WTC11 (cell line): ENCODE measurements around the gene OR5K4. TPM values are rescaled to one million over a fixed set of nuclear protein-coding genes. Genes with fewer than 3 reads are reported as not detected.

Experiments
- ATAC-seq: fragments of 200-7000 bp; cut with Tn5 transposase; 2 replicates; pipeline ENCODE4 v1.10.0; 2021; ENCODE audit warnings: mild to moderate bottlenecking, moderate library complexity
- Bru-seq: library from RNA; stranded (reverse); fragments of 400-500 nt; gene quantifications from one replicate; lab custom pipeline; 2021; lab: Mats Ljungman, UMichigan
- CTCF ChIA-PET: fragments of 300-600 bp; sonication (Branson Sonifier 250); formaldehyde crosslinking; loops from one replicate; lab custom pipeline; 2021; ENCODE audit warnings: antibody characterized with exemption; lab: Charles Lee
- POLR2A ChIA-PET: fragments of 350-600 bp; sonication (Branson Sonifier 250); formaldehyde crosslinking; loops from one replicate; lab custom pipeline; 2021; ENCODE audit warnings: antibody characterized with exemption; lab: Charles Lee
- DNase-seq: peaks from one replicate; pipeline ENCODE4 v3.0.0; 2021; ENCODE audit warnings: low spot score
- H3K27ac Mint-ChIP-seq: 2 replicates; pipeline ENCODE4 v1.8.0; 2021; ENCODE audit warnings: mixed read lengths
- H3K27me3 Mint-ChIP-seq: 2 replicates; pipeline ENCODE4 v1.8.0; 2021; ENCODE audit warnings: low read depth, mild to moderate bottlenecking, moderate library complexity, mixed read lengths
- H3K36me3 Mint-ChIP-seq: 2 replicates; pipeline ENCODE4 v1.8.0; 2021; ENCODE audit warnings: mixed read lengths
- H3K4me1 Mint-ChIP-seq: 2 replicates; pipeline ENCODE4 v1.8.0; 2022; ENCODE audit warnings: mixed read lengths
- H3K4me3 Mint-ChIP-seq: 2 replicates; pipeline ENCODE4 v1.8.0; 2021; ENCODE audit warnings: mild to moderate bottlenecking, moderate library complexity, mixed read lengths
- H3K9me3 Mint-ChIP-seq: 2 replicates; pipeline ENCODE4 v1.8.0; 2021; ENCODE audit warnings: mixed read lengths
- CREM ChIP-seq: sonication (generic); formaldehyde crosslinking; IDR thresholded peaks from 2 replicates; pipeline ENCODE4 v1.8.1; 2022; ENCODE audit warnings: mild to moderate bottlenecking, missing genetic modification reagents, moderate library complexity
- FOXP1 ChIP-seq: sonication (generic); formaldehyde crosslinking; IDR thresholded peaks from 2 replicates; pipeline ENCODE4 v1.8.0; 2022; ENCODE audit warnings: missing genetic modification reagents, mild to moderate bottlenecking, moderate library complexity, borderline replicate concordance
- IRF2 ChIP-seq: sonication (generic); formaldehyde crosslinking; IDR thresholded peaks from 2 replicates; pipeline ENCODE4 v1.8.0; 2022; ENCODE audit warnings: low read depth, missing genetic modification reagents, borderline replicate concordance
- SMAD4 ChIP-seq: sonication (generic); formaldehyde crosslinking; IDR thresholded peaks from 2 replicates; pipeline ENCODE4 v1.8.0; 2022; ENCODE audit warnings: mild to moderate bottlenecking, missing genetic modification reagents
- long read RNA-seq, 3 experiments: library from RNA in 1 of 3; library from capped mRNA in 1 of 3; library from polyadenylated mRNA in 1 of 3; unstranded in 2 of 3; stranded (forward) in 1 of 3; transcript quantifications; one replicate each; pipeline ENCODE4 v2.0.0, GENCODE V29; 2021
- total RNA-seq: library from RNA; stranded (reverse); gene quantifications from 3 replicates; pipeline ENCODE4 v1.2.3, GENCODE V29; 2021
- TF ChIP-seq, protein P1 (sequence below): sonication (generic); formaldehyde crosslinking; IDR thresholded peaks from 2 replicates; pipeline ENCODE4 v1.8.0; 2022; ENCODE audit warnings: missing genetic modification reagents
- TF ChIP-seq, protein P2 (sequence below): fragments of 250-450 bp; sonication (Bioruptor Pico); IDR thresholded peaks from 2 replicates; pipeline ENCODE4 v1.9.0; 2021; ENCODE audit warnings: mild to moderate bottlenecking, borderline replicate concordance
- TF ChIP-seq, protein P3 (sequence below): sonication (generic); formaldehyde crosslinking; IDR thresholded peaks from 2 replicates; pipeline ENCODE4 v1.8.1; 2023; ENCODE audit warnings: mild to moderate bottlenecking, moderate library complexity, missing genetic modification reagents
- TF ChIP-seq, protein P4 (sequence below): sonication (generic); formaldehyde crosslinking; IDR thresholded peaks from 2 replicates; pipeline ENCODE4 v1.8.1; 2022; ENCODE audit warnings: mild to moderate bottlenecking, moderate library complexity, missing genetic modification reagents
- TF ChIP-seq, protein P5 (sequence below): sonication (generic); formaldehyde crosslinking; IDR thresholded peaks from 2 replicates; pipeline ENCODE4 v1.8.1; 2023; ENCODE audit warnings: mild to moderate bottlenecking, missing genetic modification reagents
- TF ChIP-seq, protein P6 (sequence below): fragments of 250-450 bp; sonication (Bioruptor Pico); IDR thresholded peaks from 2 replicates; pipeline ENCODE4 v1.8.0; 2021; ENCODE audit warnings: mild to moderate bottlenecking
- TF ChIP-seq, protein P7 (sequence below): sonication (generic); formaldehyde crosslinking; IDR thresholded peaks from 2 replicates; pipeline ENCODE4 v1.8.1; 2023; ENCODE audit warnings: mild to moderate bottlenecking, missing genetic modification reagents, moderate library complexity

OR5K4 gene, protein sequence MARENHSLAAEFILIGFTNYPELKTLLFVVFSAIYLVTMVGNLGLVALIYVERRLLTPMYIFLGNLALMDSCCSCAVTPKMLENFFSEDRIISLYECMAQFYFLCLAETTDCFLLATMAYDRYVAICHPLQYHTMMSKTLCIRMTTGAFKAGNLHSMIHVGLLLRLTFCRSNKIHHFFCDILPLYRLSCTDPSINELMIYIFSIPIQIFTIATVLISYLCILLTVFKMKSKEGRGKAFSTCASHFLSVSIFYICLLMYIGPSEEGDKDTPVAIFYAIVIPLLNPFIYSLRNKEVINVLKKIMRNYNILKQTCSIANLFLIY
- total RNA-seq (not detected in 3 replicates), Bru-seq, nascent RNA (not detected)
- long read RNA-seq, experiment 1, result 0 reads
- long read RNA-seq, experiment 2, result 0 reads
- long read RNA-seq, experiment 3, result 0 reads

DNA sequence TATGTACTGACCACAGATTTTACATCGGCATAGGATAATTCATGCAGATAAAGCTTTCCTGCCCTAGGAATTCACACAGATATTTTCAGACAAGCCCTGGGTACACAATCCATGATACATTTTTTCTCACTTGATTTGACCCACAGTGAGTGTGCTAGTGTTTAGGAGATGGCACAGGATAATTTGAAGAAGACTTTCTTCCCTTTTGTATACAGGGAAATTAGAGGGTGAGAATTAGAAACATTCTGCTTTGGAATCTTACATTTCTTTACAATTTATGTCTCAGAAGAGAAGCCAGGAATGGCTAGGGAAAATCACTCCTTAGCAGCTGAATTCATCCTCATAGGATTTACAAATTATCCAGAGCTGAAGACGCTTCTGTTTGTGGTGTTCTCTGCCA is at the start of gene OR5K4:
OR5K4 (plus strand) TSS at position 301 of the 400 bp plus-strand sequence; CDS start at position 301, 0 bp downstream.
- Mint-ChIP-seq H3K4me1 (peaks cover 7% of the 10 kb centered on the region), H3K27ac (no peak within 1 kb of the TSS), H3K4me3 (no peak within 1 kb of the TSS), H3K9me3 (peaks cover 6% of the 10 kb centered on the region), H3K27me3 (no peaks in the 10 kb centered on the region), H3K36me3 (peaks cover 5% of the 10 kb centered on the region)
- no peak for ATAC-seq
- no peak for DNase-seq
- ChIA-PET POLR2A (no interaction called here), CTCF (interaction anchor here (1.6 kb wide), 1 partner anchor 10 kb away, joined by 6 read pairs; no protein-coding TSS in a partner anchor)
- TF ChIP-seq, protein P1, sequence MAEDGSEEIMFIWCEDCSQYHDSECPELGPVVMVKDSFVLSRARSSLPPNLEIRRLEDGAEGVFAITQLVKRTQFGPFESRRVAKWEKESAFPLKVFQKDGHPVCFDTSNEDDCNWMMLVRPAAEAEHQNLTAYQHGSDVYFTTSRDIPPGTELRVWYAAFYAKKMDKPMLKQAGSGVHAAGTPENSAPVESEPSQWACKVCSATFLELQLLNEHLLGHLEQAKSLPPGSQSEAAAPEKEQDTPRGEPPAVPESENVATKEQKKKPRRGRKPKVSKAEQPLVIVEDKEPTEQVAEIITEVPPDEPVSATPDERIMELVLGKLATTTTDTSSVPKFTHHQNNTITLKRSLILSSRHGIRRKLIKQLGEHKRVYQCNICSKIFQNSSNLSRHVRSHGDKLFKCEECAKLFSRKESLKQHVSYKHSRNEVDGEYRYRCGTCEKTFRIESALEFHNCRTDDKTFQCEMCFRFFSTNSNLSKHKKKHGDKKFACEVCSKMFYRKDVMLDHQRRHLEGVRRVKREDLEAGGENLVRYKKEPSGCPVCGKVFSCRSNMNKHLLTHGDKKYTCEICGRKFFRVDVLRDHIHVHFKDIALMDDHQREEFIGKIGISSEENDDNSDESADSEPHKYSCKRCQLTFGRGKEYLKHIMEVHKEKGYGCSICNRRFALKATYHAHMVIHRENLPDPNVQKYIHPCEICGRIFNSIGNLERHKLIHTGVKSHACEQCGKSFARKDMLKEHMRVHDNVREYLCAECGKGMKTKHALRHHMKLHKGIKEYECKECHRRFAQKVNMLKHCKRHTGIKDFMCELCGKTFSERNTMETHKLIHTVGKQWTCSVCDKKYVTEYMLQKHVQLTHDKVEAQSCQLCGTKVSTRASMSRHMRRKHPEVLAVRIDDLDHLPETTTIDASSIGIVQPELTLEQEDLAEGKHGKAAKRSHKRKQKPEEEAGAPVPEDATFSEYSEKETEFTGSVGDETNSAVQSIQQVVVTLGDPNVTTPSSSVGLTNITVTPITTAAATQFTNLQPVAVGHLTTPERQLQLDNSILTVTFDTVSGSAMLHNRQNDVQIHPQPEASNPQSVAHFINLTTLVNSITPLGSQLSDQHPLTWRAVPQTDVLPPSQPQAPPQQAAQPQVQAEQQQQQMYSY (CRISPR knock-in tag), result no peak
- no peak for TF ChIP-seq CREM (CRISPR knock-in tag)
- TF ChIP-seq, all 79 proteins: peak for 0

DNA sequence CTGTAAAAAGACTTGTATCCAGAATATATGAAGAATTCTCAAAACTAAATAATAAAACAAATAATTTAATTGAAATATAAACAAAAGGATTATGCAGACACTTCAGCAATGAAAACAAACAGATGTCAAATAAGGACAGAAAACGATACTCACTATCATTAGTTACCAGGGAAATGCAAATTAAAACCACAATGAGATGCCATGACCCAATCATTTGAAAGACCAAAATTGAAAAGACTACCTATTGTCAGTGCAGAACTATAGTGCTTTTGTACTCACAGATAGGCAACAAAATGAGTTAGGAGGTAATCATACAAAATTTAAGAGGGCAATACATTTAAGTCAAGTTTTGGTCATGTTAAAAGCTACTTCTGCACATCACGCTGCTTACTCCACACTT is 31.6 kb upstream of the OR5K4 start:
- Mint-ChIP-seq H3K27me3 (no peaks in the 10 kb centered on the region), H3K9me3 (peaks cover 10% of the 10 kb centered on the region), H3K4me1 (peaks cover 62% of the 10 kb centered on the region), H3K27ac (no peak overlapping the region; the same call in 1 of the 2 replicates), H3K4me3 (peak overlapping the region; percentile 63)
- CTCF ChIA-PET, result no interaction called here
- DNase-seq, result no peak
- no peak for ATAC-seq
- TF ChIP-seq IRF2 (CRISPR knock-in tag), result no peak
- TF ChIP-seq FOXP1 (CRISPR knock-in tag), result no peak
- TF ChIP-seq, protein P2, sequence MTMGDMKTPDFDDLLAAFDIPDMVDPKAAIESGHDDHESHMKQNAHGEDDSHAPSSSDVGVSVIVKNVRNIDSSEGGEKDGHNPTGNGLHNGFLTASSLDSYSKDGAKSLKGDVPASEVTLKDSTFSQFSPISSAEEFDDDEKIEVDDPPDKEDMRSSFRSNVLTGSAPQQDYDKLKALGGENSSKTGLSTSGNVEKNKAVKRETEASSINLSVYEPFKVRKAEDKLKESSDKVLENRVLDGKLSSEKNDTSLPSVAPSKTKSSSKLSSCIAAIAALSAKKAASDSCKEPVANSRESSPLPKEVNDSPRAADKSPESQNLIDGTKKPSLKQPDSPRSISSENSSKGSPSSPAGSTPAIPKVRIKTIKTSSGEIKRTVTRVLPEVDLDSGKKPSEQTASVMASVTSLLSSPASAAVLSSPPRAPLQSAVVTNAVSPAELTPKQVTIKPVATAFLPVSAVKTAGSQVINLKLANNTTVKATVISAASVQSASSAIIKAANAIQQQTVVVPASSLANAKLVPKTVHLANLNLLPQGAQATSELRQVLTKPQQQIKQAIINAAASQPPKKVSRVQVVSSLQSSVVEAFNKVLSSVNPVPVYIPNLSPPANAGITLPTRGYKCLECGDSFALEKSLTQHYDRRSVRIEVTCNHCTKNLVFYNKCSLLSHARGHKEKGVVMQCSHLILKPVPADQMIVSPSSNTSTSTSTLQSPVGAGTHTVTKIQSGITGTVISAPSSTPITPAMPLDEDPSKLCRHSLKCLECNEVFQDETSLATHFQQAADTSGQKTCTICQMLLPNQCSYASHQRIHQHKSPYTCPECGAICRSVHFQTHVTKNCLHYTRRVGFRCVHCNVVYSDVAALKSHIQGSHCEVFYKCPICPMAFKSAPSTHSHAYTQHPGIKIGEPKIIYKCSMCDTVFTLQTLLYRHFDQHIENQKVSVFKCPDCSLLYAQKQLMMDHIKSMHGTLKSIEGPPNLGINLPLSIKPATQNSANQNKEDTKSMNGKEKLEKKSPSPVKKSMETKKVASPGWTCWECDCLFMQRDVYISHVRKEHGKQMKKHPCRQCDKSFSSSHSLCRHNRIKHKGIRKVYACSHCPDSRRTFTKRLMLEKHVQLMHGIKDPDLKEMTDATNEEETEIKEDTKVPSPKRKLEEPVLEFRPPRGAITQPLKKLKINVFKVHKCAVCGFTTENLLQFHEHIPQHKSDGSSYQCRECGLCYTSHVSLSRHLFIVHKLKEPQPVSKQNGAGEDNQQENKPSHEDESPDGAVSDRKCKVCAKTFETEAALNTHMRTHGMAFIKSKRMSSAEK (CRISPR knock-in tag), result no peak
- TF ChIP-seq, protein P3, sequence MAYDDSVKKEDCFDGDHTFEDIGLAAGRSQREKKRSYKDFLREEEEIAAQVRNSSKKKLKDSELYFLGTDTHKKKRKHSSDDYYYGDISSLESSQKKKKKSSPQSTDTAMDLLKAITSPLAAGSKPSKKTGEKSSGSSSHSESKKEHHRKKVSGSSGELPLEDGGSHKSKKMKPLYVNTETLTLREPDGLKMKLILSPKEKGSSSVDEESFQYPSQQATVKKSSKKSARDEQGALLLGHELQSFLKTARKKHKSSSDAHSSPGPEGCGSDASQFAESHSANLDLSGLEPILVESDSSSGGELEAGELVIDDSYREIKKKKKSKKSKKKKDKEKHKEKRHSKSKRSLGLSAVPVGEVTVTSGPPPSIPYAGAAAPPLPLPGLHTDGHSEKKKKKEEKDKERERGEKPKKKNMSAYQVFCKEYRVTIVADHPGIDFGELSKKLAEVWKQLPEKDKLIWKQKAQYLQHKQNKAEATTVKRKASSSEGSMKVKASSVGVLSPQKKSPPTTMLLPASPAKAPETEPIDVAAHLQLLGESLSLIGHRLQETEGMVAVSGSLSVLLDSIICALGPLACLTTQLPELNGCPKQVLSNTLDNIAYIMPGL (CRISPR knock-in tag), result no peak
- no peak for TF ChIP-seq SMAD4 (CRISPR knock-in tag)
- TF ChIP-seq, protein P4, sequence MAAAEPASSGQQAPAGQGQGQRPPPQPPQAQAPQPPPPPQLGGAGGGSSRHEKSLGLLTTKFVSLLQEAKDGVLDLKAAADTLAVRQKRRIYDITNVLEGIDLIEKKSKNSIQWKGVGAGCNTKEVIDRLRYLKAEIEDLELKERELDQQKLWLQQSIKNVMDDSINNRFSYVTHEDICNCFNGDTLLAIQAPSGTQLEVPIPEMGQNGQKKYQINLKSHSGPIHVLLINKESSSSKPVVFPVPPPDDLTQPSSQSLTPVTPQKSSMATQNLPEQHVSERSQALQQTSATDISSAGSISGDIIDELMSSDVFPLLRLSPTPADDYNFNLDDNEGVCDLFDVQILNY (CRISPR knock-in tag), result no peak
- TF ChIP-seq, all 79 proteins: peak for 0
- POLR2A ChIA-PET, result no interaction called here
- peaks cover 26% of the 10 kb centered on the region for H3K36me3 Mint-ChIP-seq

DNA sequence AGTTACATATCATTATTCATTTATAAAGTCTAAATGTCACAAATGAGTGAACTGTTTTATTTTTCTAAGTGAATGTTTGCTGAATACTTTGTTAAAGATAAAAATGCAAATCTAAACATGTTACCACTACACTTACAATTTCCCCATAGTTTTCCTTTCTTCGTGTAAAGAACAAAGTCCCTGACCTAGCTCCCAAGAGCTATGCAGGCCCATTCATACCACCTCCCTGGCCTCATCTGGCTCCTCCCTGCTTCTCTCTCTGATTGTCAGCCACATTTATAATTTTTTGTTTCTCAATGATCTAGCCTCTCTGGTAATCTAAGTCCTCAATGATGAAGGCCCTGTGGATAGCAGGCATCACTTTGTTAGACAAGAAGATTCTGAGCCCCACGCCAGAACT is 31.0 kb upstream of the OR5K4 start:
- Mint-ChIP-seq H3K9me3 (peaks cover 10% of the 10 kb centered on the region), H3K27ac (peak overlapping the region; percentile 72; the same call in 1 of the 2 replicates), H3K27me3 (no peaks in the 10 kb centered on the region), H3K4me1 (peaks cover 63% of the 10 kb centered on the region), H3K4me3 (peak overlapping the region; percentile 63), H3K36me3 (peaks cover 26% of the 10 kb centered on the region)
- ATAC-seq, result no peak
- DNase-seq, result no peak
- ChIA-PET POLR2A (no interaction called here), CTCF (no interaction called here)
- TF ChIP-seq, protein P5, sequence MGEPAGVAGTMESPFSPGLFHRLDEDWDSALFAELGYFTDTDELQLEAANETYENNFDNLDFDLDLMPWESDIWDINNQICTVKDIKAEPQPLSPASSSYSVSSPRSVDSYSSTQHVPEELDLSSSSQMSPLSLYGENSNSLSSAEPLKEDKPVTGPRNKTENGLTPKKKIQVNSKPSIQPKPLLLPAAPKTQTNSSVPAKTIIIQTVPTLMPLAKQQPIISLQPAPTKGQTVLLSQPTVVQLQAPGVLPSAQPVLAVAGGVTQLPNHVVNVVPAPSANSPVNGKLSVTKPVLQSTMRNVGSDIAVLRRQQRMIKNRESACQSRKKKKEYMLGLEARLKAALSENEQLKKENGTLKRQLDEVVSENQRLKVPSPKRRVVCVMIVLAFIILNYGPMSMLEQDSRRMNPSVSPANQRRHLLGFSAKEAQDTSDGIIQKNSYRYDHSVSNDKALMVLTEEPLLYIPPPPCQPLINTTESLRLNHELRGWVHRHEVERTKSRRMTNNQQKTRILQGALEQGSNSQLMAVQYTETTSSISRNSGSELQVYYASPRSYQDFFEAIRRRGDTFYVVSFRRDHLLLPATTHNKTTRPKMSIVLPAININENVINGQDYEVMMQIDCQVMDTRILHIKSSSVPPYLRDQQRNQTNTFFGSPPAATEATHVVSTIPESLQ (CRISPR knock-in tag), result no peak
- TF ChIP-seq, protein P6, sequence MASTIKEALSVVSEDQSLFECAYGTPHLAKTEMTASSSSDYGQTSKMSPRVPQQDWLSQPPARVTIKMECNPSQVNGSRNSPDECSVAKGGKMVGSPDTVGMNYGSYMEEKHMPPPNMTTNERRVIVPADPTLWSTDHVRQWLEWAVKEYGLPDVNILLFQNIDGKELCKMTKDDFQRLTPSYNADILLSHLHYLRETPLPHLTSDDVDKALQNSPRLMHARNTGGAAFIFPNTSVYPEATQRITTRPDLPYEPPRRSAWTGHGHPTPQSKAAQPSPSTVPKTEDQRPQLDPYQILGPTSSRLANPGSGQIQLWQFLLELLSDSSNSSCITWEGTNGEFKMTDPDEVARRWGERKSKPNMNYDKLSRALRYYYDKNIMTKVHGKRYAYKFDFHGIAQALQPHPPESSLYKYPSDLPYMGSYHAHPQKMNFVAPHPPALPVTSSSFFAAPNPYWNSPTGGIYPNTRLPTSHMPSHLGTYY, result no peak
- TF ChIP-seq, protein P7, sequence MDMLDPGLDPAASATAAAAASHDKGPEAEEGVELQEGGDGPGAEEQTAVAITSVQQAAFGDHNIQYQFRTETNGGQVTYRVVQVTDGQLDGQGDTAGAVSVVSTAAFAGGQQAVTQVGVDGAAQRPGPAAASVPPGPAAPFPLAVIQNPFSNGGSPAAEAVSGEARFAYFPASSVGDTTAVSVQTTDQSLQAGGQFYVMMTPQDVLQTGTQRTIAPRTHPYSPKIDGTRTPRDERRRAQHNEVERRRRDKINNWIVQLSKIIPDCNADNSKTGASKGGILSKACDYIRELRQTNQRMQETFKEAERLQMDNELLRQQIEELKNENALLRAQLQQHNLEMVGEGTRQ (CRISPR knock-in tag), result no peak
